ENCODE measurements around the gene PPARG. TPM values are rescaled to one million over a fixed set of nuclear protein-coding genes. Genes with fewer than 3 reads are reported as not detected.
A peak's percentile ranks its signal among the peaks of the same experiment; 100 is the strongest.

PPARG gene
- total RNA-seq, 3 donors from 2014 or later: 0.47 to 1.8 (median 0.83) TPM

GRCh38 chr3:12335421-12335820 lies 46.6 kb downstream of the PPARG start:
- Mint-ChIP-seq H3K4me3 (no peak overlapping the region), H3K27me3 (ENCODE audit: low read depth) (no peaks in the 10 kb centered on the region), H3K4me1 (ENCODE audit: low read depth) (peaks cover 16% of the 10 kb centered on the region), H3K36me3 (ENCODE audit: insufficient read depth) (no peaks in the 10 kb centered on the region), H3K9me3 (no peaks in the 10 kb centered on the region)
- ATAC-seq (no peak), DNase-seq (no peak)

GRCh38 chr3:12336099-12336498 lies 47.2 kb downstream of the PPARG start:
- H3K36me3 Mint-ChIP-seq (ENCODE audit: insufficient read depth): no peaks in the 10 kb centered on the region
- peaks cover 16% of the 10 kb centered on the region for H3K4me1 Mint-ChIP-seq (ENCODE audit: low read depth)
- H3K27me3 Mint-ChIP-seq (ENCODE audit: low read depth): no peaks in the 10 kb centered on the region
- H3K9me3 Mint-ChIP-seq: no peaks in the 10 kb centered on the region
- DNase-seq (no peak), ATAC-seq (peak in 1 of 2 donors; percentile 51)
- peak overlapping the region; percentile 27 for H3K4me3 Mint-ChIP-seq

GRCh38 chr3:12338595-12339546 lies 50.0 kb downstream of the PPARG start:
- peaks cover 5% of the 10 kb centered on the region for H3K27me3 Mint-ChIP-seq (ENCODE audit: low read depth)
- no peaks in the 10 kb centered on the region for H3K36me3 Mint-ChIP-seq (ENCODE audit: insufficient read depth)
- H3K4me3 Mint-ChIP-seq: no peak overlapping the region
- no peak for DNase-seq
- H3K9me3 Mint-ChIP-seq: no peaks in the 10 kb centered on the region
- peaks cover 16% of the 10 kb centered on the region for H3K4me1 Mint-ChIP-seq (ENCODE audit: low read depth)
- ATAC-seq: no peak

GRCh38 chr3:12339701-12340480 lies 51.0 kb downstream of the PPARG start:
- DNase-seq (no peak), ATAC-seq (no peak)
- H3K36me3 Mint-ChIP-seq (ENCODE audit: insufficient read depth): no peaks in the 10 kb centered on the region
- peaks cover 5% of the 10 kb centered on the region for H3K27me3 Mint-ChIP-seq (ENCODE audit: low read depth)
- H3K4me1 Mint-ChIP-seq (ENCODE audit: low read depth): peaks cover 16% of the 10 kb centered on the region
- H3K4me3 Mint-ChIP-seq: no peak overlapping the region
- no peaks in the 10 kb centered on the region for H3K9me3 Mint-ChIP-seq

- ATAC-seq (no peak), DNase-seq (no peak)
- H3K9me3 Mint-ChIP-seq: no peaks in the 10 kb centered on the region
- H3K27me3 Mint-ChIP-seq (ENCODE audit: low read depth): peaks cover 5% of the 10 kb centered on the region
- H3K4me3 Mint-ChIP-seq: no peak overlapping the region
- H3K36me3 Mint-ChIP-seq (ENCODE audit: insufficient read depth): no peaks in the 10 kb centered on the region
- H3K4me1 Mint-ChIP-seq (ENCODE audit: low read depth): peaks cover 17% of the 10 kb centered on the region
Measured at GRCh38 chr3:12340506-12340905, 51.6 kb downstream of the PPARG start.

GRCh38 chr3:12342151-12342550 lies 53.3 kb downstream of the PPARG start:
- no peak for ATAC-seq
- no peaks in the 10 kb centered on the region for H3K36me3 Mint-ChIP-seq (ENCODE audit: insufficient read depth)
- peaks cover 10% of the 10 kb centered on the region for H3K27me3 Mint-ChIP-seq (ENCODE audit: low read depth)
- no peaks in the 10 kb centered on the region for H3K9me3 Mint-ChIP-seq
- H3K4me1 Mint-ChIP-seq (ENCODE audit: low read depth): peaks cover 8% of the 10 kb centered on the region
- no peak overlapping the region for H3K4me3 Mint-ChIP-seq
- DNase-seq: no peak

GRCh38 chr3:12343047-12343501 lies 54.2 kb downstream of the PPARG start:
- H3K4me3 Mint-ChIP-seq: no peak overlapping the region
- DNase-seq (no peak), ATAC-seq (no peak)
- peaks cover 8% of the 10 kb centered on the region for H3K4me1 Mint-ChIP-seq (ENCODE audit: low read depth)
- H3K27me3 Mint-ChIP-seq (ENCODE audit: low read depth): peaks cover 10% of the 10 kb centered on the region
- H3K36me3 Mint-ChIP-seq (ENCODE audit: insufficient read depth): no peaks in the 10 kb centered on the region
- H3K9me3 Mint-ChIP-seq: no peaks in the 10 kb centered on the region

GRCh38 chr3:12345141-12345561 lies 56.3 kb downstream of the PPARG start:
- H3K4me3 Mint-ChIP-seq: no peak overlapping the region
- H3K9me3 Mint-ChIP-seq: no peaks in the 10 kb centered on the region
- DNase-seq: no peak
- H3K36me3 Mint-ChIP-seq (ENCODE audit: insufficient read depth): no peaks in the 10 kb centered on the region
- ATAC-seq: peak; percentile 37 to 41
- peaks cover 8% of the 10 kb centered on the region for H3K4me1 Mint-ChIP-seq (ENCODE audit: low read depth)
- H3K27me3 Mint-ChIP-seq (ENCODE audit: low read depth): peaks cover 10% of the 10 kb centered on the region

- Mint-ChIP-seq H3K27me3 (ENCODE audit: low read depth) (peaks cover 10% of the 10 kb centered on the region), H3K4me3 (no peak overlapping the region), H3K4me1 (ENCODE audit: low read depth) (peaks cover 8% of the 10 kb centered on the region), H3K9me3 (no peaks in the 10 kb centered on the region), H3K36me3 (ENCODE audit: insufficient read depth) (no peaks in the 10 kb centered on the region)
- DNase-seq (no peak), ATAC-seq (peak; percentile 59 to 66)
Measured at GRCh38 chr3:12345584-12346494, 57.0 kb downstream of the PPARG start.

GRCh38 chr3:12347301-12347700 lies 58.4 kb downstream of the PPARG start:
- no peaks in the 10 kb centered on the region for H3K9me3 Mint-ChIP-seq
- H3K36me3 Mint-ChIP-seq (ENCODE audit: insufficient read depth): no peaks in the 10 kb centered on the region
- H3K4me1 Mint-ChIP-seq (ENCODE audit: low read depth): peaks cover 8% of the 10 kb centered on the region
- no peak overlapping the region for H3K4me3 Mint-ChIP-seq
- ATAC-seq (no peak), DNase-seq (no peak)
- H3K27me3 Mint-ChIP-seq (ENCODE audit: low read depth): peaks cover 10% of the 10 kb centered on the region

GRCh38 chr3:12349895-12350811 lies 61.3 kb downstream of the PPARG start:
- H3K9me3 Mint-ChIP-seq: no peaks in the 10 kb centered on the region
- H3K36me3 Mint-ChIP-seq (ENCODE audit: insufficient read depth): no peaks in the 10 kb centered on the region

GRCh38 chr3:12351145-12351544 lies 62.3 kb downstream of the PPARG start:
- Mint-ChIP-seq H3K4me1 (ENCODE audit: low read depth) (no peaks in the 10 kb centered on the region), H3K4me3 (no peak overlapping the region), H3K27me3 (ENCODE audit: low read depth) (no peaks in the 10 kb centered on the region), H3K36me3 (ENCODE audit: insufficient read depth) (no peaks in the 10 kb centered on the region), H3K9me3 (no peaks in the 10 kb centered on the region)
- ATAC-seq (no peak), DNase-seq (no peak)

More at GRCh38 chr3:12349895-12350811, 61.3 kb downstream of the PPARG start:
- ATAC-seq (no peak), DNase-seq (no peak)
- Mint-ChIP-seq H3K4me1 (ENCODE audit: low read depth) (peaks cover 8% of the 10 kb centered on the region), H3K27me3 (ENCODE audit: low read depth) (peaks cover 5% of the 10 kb centered on the region), H3K4me3 (no peak overlapping the region)

GRCh38 chr3:12352253-12352652 lies 63.4 kb downstream of the PPARG start:
- H3K36me3 Mint-ChIP-seq (ENCODE audit: insufficient read depth): no peaks in the 10 kb centered on the region
- DNase-seq (no peak), ATAC-seq (no peak)
- no peaks in the 10 kb centered on the region for H3K4me1 Mint-ChIP-seq (ENCODE audit: low read depth)
- no peaks in the 10 kb centered on the region for H3K9me3 Mint-ChIP-seq
- H3K27me3 Mint-ChIP-seq (ENCODE audit: low read depth): peaks cover 4% of the 10 kb centered on the region
- no peak overlapping the region for H3K4me3 Mint-ChIP-seq

All from activated T-cell treated with anti-CD3 and anti-CD28 coated beads, Interleukin-2, amount 50 U/mL, for 4 hours (primary cell).